ENCODE data around the gene ZNF277.
"Not testable (repeated sequence)": the region's sequence is repeated elsewhere in the genome, so short reads cannot be mapped to it uniquely, and the experiment has no call there.

The ZNF277 gene

GRCh38 chr7:112358513-112358912 is 152.0 kb downstream of the ZNF277 start:
- DNase-seq = no peak

GRCh38 chr7:112359086-112359485 is 152.6 kb downstream of the ZNF277 start:
- DNase-seq = no peak

- no peak for DNase-seq
These were observed 154.2 kb downstream of the ZNF277 start for GRCh38 chr7:112360681-112361080.

- no peak for DNase-seq
These were observed 154.7 kb downstream of the ZNF277 start for GRCh38 chr7:112361154-112361553.

- no peak for DNase-seq
These were observed 155.7 kb downstream of the ZNF277 start for GRCh38 chr7:112362053-112362650.

GRCh38 chr7:112362731-112363131 is 156.2 kb downstream of the ZNF277 start:
- DNase-seq = no peak

- DNase-seq = no peak
These were observed 157.9 kb downstream of the ZNF277 start for GRCh38 chr7:112364388-112364787.

GRCh38 chr7:112365551-112365950 is 159.1 kb downstream of the ZNF277 start:
- no peak for DNase-seq

GRCh38 chr7:112366886-112367285 is 160.4 kb downstream of the ZNF277 start:
- DNase-seq = no peak

- no peak for DNase-seq
These were observed 163.9 kb downstream of the ZNF277 start for GRCh38 chr7:112370436-112370835.

GRCh38 chr7:112371701-112372100 is 165.2 kb downstream of the ZNF277 start:
- DNase-seq = no peak

- no peak for DNase-seq
These were observed 165.6 kb downstream of the ZNF277 start for GRCh38 chr7:112372101-112372500.

- DNase-seq = no peak
These were observed 171.1 kb downstream of the ZNF277 start for GRCh38 chr7:112377593-112377992.

GRCh38 chr7:112381311-112382091 is 175.0 kb downstream of the ZNF277 start:
- no peak for DNase-seq

GRCh38 chr7:112383671-112384417 is 177.3 kb downstream of the ZNF277 start:
- no peak for DNase-seq

- DNase-seq = no peak
These were observed 179.0 kb downstream of the ZNF277 start for GRCh38 chr7:112385516-112385915.

- no peak for DNase-seq
These were observed 180.1 kb downstream of the ZNF277 start for GRCh38 chr7:112386619-112387018.

GRCh38 chr7:112390167-112390566 is 183.7 kb downstream of the ZNF277 start:
- DNase-seq = no peak

GRCh38 chr7:112391079-112391821 is 184.8 kb downstream of the ZNF277 start:
- DNase-seq = not testable (repeated sequence)

- DNase-seq = not testable (repeated sequence)
These were observed 185.4 kb downstream of the ZNF277 start for GRCh38 chr7:112391841-112392286.

Data from cortex of kidney (tissue), 1 donor.